ENCODE data around the gene NHSL2. TPM values are rescaled to one million over a fixed set of nuclear protein-coding genes. Genes with fewer than 3 reads are reported as not detected.

The NHSL2 gene
- polyA plus RNA-seq, 3 donors: 16.6 to 39.8 (median 22.8) TPM

DNA sequence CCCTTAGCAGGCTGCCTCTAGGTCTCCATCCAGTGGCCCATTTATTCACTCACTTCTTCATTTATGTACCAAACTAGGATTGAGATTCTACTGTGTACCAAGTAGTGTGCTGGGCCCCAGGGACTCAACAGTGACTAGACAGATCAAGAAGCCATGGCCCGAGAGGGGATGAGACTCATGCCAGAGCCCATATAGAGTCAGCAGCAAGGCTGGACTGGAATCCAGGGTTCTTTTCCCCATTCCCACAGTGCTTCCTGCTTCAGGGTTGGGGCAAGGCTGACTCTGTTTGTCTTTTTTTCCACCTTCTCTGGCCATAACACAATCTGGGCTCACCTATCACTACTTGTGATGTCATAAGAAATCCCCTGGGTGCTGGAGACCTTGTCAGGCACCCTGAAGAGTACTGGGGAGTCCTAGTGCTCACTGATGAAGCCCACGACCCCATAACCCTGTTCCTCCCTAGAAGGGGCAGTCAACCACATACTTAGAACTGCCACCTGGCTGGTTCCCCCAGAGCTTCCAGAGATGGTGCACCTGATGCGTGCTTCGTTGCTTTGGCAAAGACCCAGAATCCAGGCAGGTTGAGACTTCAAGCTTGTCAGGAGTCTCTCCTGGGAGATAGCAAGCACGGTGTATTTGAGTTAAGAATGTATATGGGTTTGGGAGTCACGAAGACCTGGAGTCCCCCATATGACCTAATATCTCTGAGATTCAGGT lies 214.8 kb downstream of the NHSL2 start:
- Histone ChIP-seq H3K9me3 (replicated peaks in 1 of 2; ENCODE audit: control insufficient read depth in 1 of 2, insufficient read depth in 1 of 2, low read length in 2 of 2) (no peaks in the 10 kb centered on the region), H3K4me1 (ENCODE audit: control insufficient read depth in 1 of 2, insufficient read depth in 2 of 2, low read length in 2 of 2) (peaks cover 100% of the 10 kb centered on the region in 2 donors), H3K4me2 (replicated peaks; ENCODE audit: extremely low read depth, low read length, poor library complexity, severe bottlenecking) (peak overlapping the region; percentile 32), H3K4me3 (replicated peaks in 1 of 3; ENCODE audit: low read depth in 2 of 3, low read length in 3 of 3) (peak overlapping the region in 1 of 3 experiments; percentile 4), H3K36me3 (replicated peaks in 1 of 2; ENCODE audit: control insufficient read depth in 1 of 2, insufficient read depth in 2 of 2, low read length in 2 of 2) (no peaks in the 10 kb centered on the region), H2AFZ (ENCODE audit: insufficient read depth, low read depth, low read length, poor library complexity, severe bottlenecking) (no peak overlapping the region), H3K79me2 (ENCODE audit: insufficient read depth, low read length) (peaks cover 73% of the 10 kb centered on the region), H4K20me1 (ENCODE audit: insufficient read depth, low read length) (peaks cover 26% of the 10 kb centered on the region), H3K27me3 (ENCODE audit: control insufficient read depth in 2 of 2, insufficient read depth in 2 of 2, low read length in 2 of 2) (no peaks in the 10 kb centered on the region), H3K9ac (ENCODE audit: insufficient read depth, low read length, poor library complexity, severe bottlenecking) (peak overlapping the region; percentile 1), H3K27ac (ENCODE audit: low read depth in 1 of 2, low read length in 2 of 2) (peak overlapping the region in 1 of 2 donors; percentile 97)
- WGBS (ENCODE audit: insufficient coverage): 0% methylated on average over 1 of the region's 6 CpGs
- H3K9me3 Mint-ChIP-seq: peaks cover 0 to 5% (median 0%) of the 10 kb centered on the region in 7 donors
- TF ChIP-seq, protein P1, sequence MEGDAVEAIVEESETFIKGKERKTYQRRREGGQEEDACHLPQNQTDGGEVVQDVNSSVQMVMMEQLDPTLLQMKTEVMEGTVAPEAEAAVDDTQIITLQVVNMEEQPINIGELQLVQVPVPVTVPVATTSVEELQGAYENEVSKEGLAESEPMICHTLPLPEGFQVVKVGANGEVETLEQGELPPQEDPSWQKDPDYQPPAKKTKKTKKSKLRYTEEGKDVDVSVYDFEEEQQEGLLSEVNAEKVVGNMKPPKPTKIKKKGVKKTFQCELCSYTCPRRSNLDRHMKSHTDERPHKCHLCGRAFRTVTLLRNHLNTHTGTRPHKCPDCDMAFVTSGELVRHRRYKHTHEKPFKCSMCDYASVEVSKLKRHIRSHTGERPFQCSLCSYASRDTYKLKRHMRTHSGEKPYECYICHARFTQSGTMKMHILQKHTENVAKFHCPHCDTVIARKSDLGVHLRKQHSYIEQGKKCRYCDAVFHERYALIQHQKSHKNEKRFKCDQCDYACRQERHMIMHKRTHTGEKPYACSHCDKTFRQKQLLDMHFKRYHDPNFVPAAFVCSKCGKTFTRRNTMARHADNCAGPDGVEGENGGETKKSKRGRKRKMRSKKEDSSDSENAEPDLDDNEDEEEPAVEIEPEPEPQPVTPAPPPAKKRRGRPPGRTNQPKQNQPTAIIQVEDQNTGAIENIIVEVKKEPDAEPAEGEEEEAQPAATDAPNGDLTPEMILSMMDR (IDR thresholded peaks at IDR 0.05): no peak
- H3K27ac Mint-ChIP-seq: peak overlapping the region in 6 of 7 donors; percentile 84 to 98 (median 94)
- peaks cover 0 to 39% (median 0%) of the 10 kb centered on the region in 3 donors for H3K27me3 Mint-ChIP-seq (ENCODE audit: low read depth in 3 of 3)
- peaks cover 16 to 32% of the 10 kb centered on the region in 2 donors for H3K36me3 Mint-ChIP-seq
- intact Hi-C loops (cut with micrococcal nuclease): loop anchor here (2.0 to 10.0 kb wide), 5 partner anchors 61 to 128 kb away; no protein-coding TSS in a partner anchor
- no peak for DNase-seq
- peaks cover 93% of the 10 kb centered on the region for H3K4me1 Mint-ChIP-seq
- no peak overlapping the region for H3K4me3 Mint-ChIP-seq

DNA sequence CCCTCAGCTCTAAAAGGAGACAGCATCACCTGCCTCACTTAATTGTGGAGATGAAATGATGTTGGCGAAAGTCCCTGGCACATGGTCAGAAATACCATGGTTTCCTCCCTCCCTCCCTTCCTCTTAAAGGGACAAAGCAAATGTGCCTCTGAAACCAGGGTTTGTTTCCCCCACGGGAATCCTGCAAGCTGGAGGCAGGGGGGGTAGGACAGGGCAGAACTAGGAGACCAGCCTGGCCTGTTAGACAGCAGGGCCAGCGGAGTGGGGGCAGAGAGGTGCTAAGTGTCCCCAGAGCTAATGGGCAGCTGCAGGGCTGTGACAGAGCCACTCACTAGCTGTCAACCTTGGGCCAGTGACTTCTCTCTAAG lies 215.4 kb downstream of the NHSL2 start:
- Mint-ChIP-seq H3K9me3 (peaks cover 0 to 7% (median 2%) of the 10 kb centered on the region in 7 donors), H3K27me3 (ENCODE audit: low read depth in 3 of 3) (peaks cover 0 to 41% (median 0%) of the 10 kb centered on the region in 3 donors), H3K4me1 (peaks cover 92% of the 10 kb centered on the region), H3K4me3 (peak overlapping the region in 1 of 2 donors; percentile 46), H3K36me3 (peaks cover 16 to 35% of the 10 kb centered on the region in 2 donors), H3K27ac (peak overlapping the region; percentile 80 to 98 (median 93))
- Histone ChIP-seq H3K27ac (ENCODE audit: low read depth in 1 of 2, low read length in 2 of 2) (peak overlapping the region; percentile 71 to 97), H3K9ac (ENCODE audit: insufficient read depth, low read length, poor library complexity, severe bottlenecking) (peak overlapping the region; percentile 1), H3K36me3 (replicated peaks in 1 of 2; ENCODE audit: control insufficient read depth in 1 of 2, insufficient read depth in 2 of 2, low read length in 2 of 2) (no peaks in the 10 kb centered on the region), H3K4me2 (replicated peaks; ENCODE audit: extremely low read depth, low read length, poor library complexity, severe bottlenecking) (peak overlapping the region; percentile 32), H3K4me1 (ENCODE audit: control insufficient read depth in 1 of 2, insufficient read depth in 2 of 2, low read length in 2 of 2) (peaks cover 100% of the 10 kb centered on the region in 2 donors), H4K20me1 (ENCODE audit: insufficient read depth, low read length) (peaks cover 31% of the 10 kb centered on the region), H3K9me3 (replicated peaks in 1 of 2; ENCODE audit: control insufficient read depth in 1 of 2, insufficient read depth in 1 of 2, low read length in 2 of 2) (no peaks in the 10 kb centered on the region), H2AFZ (ENCODE audit: insufficient read depth, low read depth, low read length, poor library complexity, severe bottlenecking) (no peak overlapping the region), H3K4me3 (replicated peaks in 1 of 3; ENCODE audit: low read depth in 2 of 3, low read length in 3 of 3) (peak overlapping the region in 1 of 3 experiments; percentile 4), H3K79me2 (ENCODE audit: insufficient read depth, low read length) (peaks cover 70% of the 10 kb centered on the region), H3K27me3 (ENCODE audit: control insufficient read depth in 2 of 2, insufficient read depth in 2 of 2, low read length in 2 of 2) (no peaks in the 10 kb centered on the region)
- no CpG with 5 or more reads among the region's 3 CpGs for WGBS (ENCODE audit: insufficient coverage)
- DNase-seq: no peak
- intact Hi-C loops (cut with micrococcal nuclease): loop anchor here (2.0 to 10.0 kb wide), 5 partner anchors 61 to 129 kb away; no protein-coding TSS in a partner anchor
- TF ChIP-seq, protein P1 (IDR thresholded peaks at IDR 0.05): no peak
